WERI-Rb-1 (cell line): ENCODE measurements around the gene TPTE2.
"Not testable (repeated sequence)": the region's sequence is repeated elsewhere in the genome, so short reads cannot be mapped to it uniquely, and the experiment has no call there.

ENCODE experiments used
- DNase-seq: peaks from one replicate; pipeline ENCODE4 v3.0.0-alpha.2; 2020
- H3K27ac ChIP-seq: fragments of 250-450 bp; sonication (Bioruptor Pico); 2 replicates; pipeline ENCODE4 v1.5.1; 2020; ENCODE audit warnings: mild to moderate bottlenecking, moderate library complexity
- H3K27me3 ChIP-seq: fragments of 250-450 bp; sonication (Bioruptor Pico); 2 replicates; pipeline ENCODE4 v1.5.1; 2021; ENCODE audit warnings: mild to moderate bottlenecking, low read depth, moderate library complexity; ENCODE audit not compliant: insufficient read depth, severe bottlenecking
- H3K36me3 ChIP-seq: fragments of 250-450 bp; sonication (Bioruptor Pico); 2 replicates; pipeline ENCODE4 v1.5.1; 2020; ENCODE audit warnings: mild to moderate bottlenecking, moderate library complexity
- H3K4me3 ChIP-seq: 2 replicates; pipeline ENCODE4 v1.5.1; 2011; ENCODE audit warnings: low read depth, mild to moderate bottlenecking, control low read depth, low read length
- H3K9me3 ChIP-seq: fragments of 250-450 bp; sonication (Bioruptor Pico); 2 replicates; pipeline ENCODE4 v1.5.1; 2021; ENCODE audit warnings: mild to moderate bottlenecking, moderate library complexity; ENCODE audit not compliant: severe bottlenecking
- TF ChIP-seq, protein P1 (sequence below): IDR thresholded peaks from 2 replicates; pipeline ENCODE4 v1.5.1; 2011; ENCODE audit warnings: low read depth, mild to moderate bottlenecking, control low read depth, inconsistent platforms, low read length

The TPTE2 gene

DNA sequence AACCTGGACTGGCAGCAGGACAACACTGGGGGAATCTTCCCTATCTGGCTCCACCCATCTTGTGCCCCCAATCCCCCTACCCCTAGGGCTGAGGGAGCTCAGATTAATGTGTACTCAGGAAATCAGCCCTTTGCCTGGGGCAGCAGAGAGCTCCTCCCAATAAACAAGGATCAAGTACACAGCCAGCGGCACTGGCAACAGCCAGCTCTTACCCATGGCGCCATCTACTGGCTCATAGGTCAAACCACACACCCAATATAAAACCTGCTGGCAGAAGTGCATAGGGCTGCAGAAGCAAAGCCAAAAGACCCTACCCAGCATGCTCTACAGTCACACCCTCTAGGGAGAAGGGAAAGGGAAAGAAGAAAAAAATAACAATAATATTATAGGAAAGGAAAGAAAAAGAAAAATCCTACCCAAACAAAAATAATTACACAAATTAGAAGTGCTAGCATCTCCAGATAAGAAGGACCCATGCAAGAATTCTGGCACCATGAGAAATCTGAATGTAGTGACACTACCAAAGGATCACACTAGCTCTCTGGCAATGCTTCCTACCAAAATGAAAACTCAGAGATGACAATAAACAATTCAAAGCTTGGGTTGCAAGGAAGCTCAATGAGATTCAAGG lies 122.2 kb downstream of the TPTE2 start:
- not testable (repeated sequence) for H3K36me3 ChIP-seq, H3K4me3 ChIP-seq, H3K9me3 ChIP-seq, H3K27me3 ChIP-seq, H3K27ac ChIP-seq
- TF ChIP-seq, protein P1, sequence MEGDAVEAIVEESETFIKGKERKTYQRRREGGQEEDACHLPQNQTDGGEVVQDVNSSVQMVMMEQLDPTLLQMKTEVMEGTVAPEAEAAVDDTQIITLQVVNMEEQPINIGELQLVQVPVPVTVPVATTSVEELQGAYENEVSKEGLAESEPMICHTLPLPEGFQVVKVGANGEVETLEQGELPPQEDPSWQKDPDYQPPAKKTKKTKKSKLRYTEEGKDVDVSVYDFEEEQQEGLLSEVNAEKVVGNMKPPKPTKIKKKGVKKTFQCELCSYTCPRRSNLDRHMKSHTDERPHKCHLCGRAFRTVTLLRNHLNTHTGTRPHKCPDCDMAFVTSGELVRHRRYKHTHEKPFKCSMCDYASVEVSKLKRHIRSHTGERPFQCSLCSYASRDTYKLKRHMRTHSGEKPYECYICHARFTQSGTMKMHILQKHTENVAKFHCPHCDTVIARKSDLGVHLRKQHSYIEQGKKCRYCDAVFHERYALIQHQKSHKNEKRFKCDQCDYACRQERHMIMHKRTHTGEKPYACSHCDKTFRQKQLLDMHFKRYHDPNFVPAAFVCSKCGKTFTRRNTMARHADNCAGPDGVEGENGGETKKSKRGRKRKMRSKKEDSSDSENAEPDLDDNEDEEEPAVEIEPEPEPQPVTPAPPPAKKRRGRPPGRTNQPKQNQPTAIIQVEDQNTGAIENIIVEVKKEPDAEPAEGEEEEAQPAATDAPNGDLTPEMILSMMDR: peak; percentile 35; the same call in 1 of the 2 replicates
- DNase-seq: peak; percentile 60

DNA sequence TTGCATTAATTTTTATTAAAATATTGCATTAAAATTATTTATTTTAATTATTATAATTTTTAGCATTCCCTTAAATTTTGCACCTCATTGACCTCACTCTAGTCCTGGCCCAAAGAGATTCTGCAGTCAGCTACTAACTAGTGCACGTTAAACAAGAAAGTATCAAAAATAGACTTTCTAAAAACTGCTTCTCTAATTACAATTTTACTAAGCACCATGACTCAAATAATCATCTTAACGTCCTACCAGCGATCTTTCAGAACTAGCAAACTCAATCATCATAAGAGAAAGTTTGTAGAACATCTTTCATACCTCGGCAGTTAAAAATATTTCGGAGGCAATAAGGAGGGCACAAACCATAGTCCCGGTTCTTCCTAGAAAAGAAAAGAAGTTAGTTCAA lies 123.6 kb downstream of the TPTE2 start:
- not testable (repeated sequence) for H3K9me3 ChIP-seq, H3K4me3 ChIP-seq, DNase-seq, H3K36me3 ChIP-seq, H3K27ac ChIP-seq
- peaks cover 15% of the 10 kb centered on the region for H3K27me3 ChIP-seq

DNA sequence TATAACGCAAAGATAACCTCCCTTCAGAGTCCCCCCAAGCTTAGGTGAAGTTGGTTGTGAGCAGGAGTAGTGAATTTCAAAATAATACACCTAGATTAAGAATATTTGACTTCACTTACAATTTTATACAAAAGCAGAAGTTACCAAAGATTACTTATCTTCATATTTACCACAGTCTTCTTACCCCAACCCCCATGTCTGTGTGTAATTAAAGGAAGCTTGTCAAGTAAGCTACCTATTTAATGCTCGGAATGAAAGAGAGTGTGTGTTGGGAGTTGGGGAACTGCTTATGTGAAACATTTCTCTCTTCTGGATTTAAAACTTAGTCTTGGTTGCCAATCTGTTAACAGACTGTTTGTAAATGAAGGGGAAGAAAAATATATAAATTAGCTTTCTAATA lies 139.1 kb downstream of the TPTE2 start:
- H3K9me3 ChIP-seq, H3K36me3 ChIP-seq, DNase-seq, H3K4me3 ChIP-seq, H3K27ac ChIP-seq, H3K27me3 ChIP-seq: not testable (repeated sequence)

DNA sequence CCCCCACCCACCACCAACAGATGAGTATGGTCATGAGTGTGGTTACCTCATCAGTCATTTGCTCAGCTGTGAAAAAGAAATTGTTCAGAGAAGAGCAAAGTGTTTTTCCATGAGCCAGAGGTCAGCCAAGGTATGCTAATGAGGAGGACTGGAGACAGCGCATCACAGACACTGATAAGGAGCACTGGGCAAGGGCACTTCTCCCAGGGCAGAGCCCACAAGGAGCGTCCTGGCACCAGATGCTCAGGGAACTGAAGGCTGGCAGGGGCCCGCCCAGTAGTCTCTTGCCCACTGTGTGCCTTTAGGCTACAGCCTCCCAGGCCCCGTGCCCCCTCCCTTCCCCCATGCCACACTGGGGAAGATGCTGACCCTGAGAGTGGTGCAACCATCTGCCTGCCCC lies 148.8 kb downstream of the TPTE2 start:
- not testable (repeated sequence) for H3K4me3 ChIP-seq, H3K27ac ChIP-seq, DNase-seq, H3K9me3 ChIP-seq, H3K27me3 ChIP-seq, H3K36me3 ChIP-seq

DNA sequence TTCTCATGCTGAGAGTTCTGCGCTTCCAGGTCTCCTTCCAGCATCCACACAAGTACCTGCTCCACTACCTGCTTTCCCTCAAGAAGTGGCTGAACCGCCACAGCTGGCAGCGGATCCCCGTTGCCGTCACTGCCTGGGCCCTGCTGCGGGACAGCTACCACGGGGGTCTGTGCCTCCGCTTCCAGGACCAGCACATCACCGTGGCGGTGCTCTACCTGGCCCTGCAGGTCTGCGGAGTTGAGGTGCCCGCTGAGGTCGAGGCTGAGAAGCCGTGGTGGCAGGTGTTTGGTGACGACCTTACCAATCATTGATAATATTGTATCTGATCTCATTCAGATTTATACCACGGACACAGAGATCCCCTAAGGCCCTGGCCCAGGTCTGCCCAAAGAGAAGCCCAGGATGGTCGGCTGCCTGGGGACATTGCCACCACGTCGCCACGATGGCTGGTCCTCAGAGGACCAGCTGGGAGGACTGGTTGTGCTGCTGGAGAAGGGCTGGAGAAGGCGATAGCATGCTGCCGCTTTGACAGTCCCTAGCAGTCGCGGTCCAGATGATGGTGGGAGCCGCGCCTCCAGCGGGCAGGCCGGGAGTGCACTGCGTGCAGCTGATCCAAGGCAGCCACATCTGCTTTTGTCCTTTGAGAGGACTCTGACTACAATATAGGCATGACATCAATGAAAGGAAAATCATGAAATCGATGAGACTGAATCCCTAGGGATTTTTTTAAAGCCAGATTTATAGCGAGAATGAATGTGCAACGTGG lies 178.4 kb downstream of the TPTE2 start:
- not testable (repeated sequence) for H3K4me3 ChIP-seq, H3K36me3 ChIP-seq, H3K9me3 ChIP-seq, DNase-seq, H3K27ac ChIP-seq
- H3K27me3 ChIP-seq: peaks cover 15% of the 10 kb centered on the region

DNA sequence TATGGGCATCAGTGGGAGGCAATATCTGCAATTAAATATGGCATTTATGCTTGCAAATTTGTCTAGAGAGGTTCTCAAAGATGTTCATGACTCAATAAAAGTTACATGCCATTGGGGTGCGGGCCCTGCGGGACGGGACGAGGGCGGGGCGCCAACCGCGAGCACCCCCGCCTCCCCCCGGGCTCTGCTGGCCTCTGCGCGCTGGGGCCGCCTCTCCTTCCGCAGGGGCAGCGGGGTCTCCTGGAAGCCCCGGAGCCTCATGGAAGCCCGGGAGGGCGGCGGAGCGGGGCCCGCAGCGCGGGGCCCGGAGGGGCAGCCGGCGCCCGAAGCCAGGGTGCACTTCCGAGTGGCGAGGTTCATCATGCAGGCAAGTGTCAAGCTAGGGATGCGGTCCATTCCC lies 179.2 kb downstream of the TPTE2 start:
- TF ChIP-seq, protein P1: no peak
- H3K27ac ChIP-seq: no peak overlapping the region
- no peak overlapping the region for H3K4me3 ChIP-seq
- H3K36me3 ChIP-seq: no peaks in the 10 kb centered on the region
- peaks cover 15% of the 10 kb centered on the region for H3K27me3 ChIP-seq
- H3K9me3 ChIP-seq: no peaks in the 10 kb centered on the region
- DNase-seq: no peak
